GM21390 (cell line): ENCODE measurements around the gene R3HDM2.
"Not testable (repeated sequence)": the region's sequence is repeated elsewhere in the genome, so short reads cannot be mapped to it uniquely, and the experiment has no call there.

ENCODE experiments used
- ATAC-seq: cut with Tn5 transposase; IDR thresholded peaks from one replicate; pipeline ENCODE4 v1.9.1; 2021; ENCODE audit not compliant: unreplicated experiment

Gene R3HDM2

GRCh38 chr12:57384478-57384877 lies 46.4 kb downstream of the R3HDM2 start:
- no peak for ATAC-seq

GRCh38 chr12:57381693-57382220 lies 49.1 kb downstream of the R3HDM2 start:
- ATAC-seq = no peak

- ATAC-seq = no peak
Observed at GRCh38 chr12:57380300-57380699, 50.5 kb downstream of the R3HDM2 start.

- no peak for ATAC-seq
Observed at GRCh38 chr12:57377103-57377840, 53.6 kb downstream of the R3HDM2 start.

GRCh38 chr12:57372233-57372632 lies 58.6 kb downstream of the R3HDM2 start:
- no peak for ATAC-seq

- no peak for ATAC-seq
Observed at GRCh38 chr12:57370696-57371095, 60.1 kb downstream of the R3HDM2 start.

- no peak for ATAC-seq
Observed at GRCh38 chr12:57370072-57370471, 60.8 kb downstream of the R3HDM2 start.

GRCh38 chr12:57369202-57369601 lies 61.6 kb downstream of the R3HDM2 start:
- no peak for ATAC-seq

GRCh38 chr12:57368349-57369095 lies 62.3 kb downstream of the R3HDM2 start:
- ATAC-seq = no peak

- ATAC-seq = no peak
Observed at GRCh38 chr12:57367121-57367520, 63.7 kb downstream of the R3HDM2 start.

GRCh38 chr12:57366315-57366714 lies 64.5 kb downstream of the R3HDM2 start:
- no peak for ATAC-seq

- not testable (repeated sequence) for ATAC-seq
Observed at GRCh38 chr12:57364156-57364555, 66.7 kb downstream of the R3HDM2 start.

- ATAC-seq = no peak
Observed at GRCh38 chr12:57360468-57360867, 70.4 kb downstream of the R3HDM2 start.

GRCh38 chr12:57358646-57359045 lies 72.2 kb downstream of the R3HDM2 start:
- ATAC-seq = no peak

GRCh38 chr12:57355734-57356133 lies 75.1 kb downstream of the R3HDM2 start:
- ATAC-seq = no peak

GRCh38 chr12:57352166-57352565 lies 78.7 kb downstream of the R3HDM2 start:
- no peak for ATAC-seq

GRCh38 chr12:57347284-57347683 lies 83.6 kb downstream of the R3HDM2 start:
- ATAC-seq = no peak

GRCh38 chr12:57343703-57344378 lies 87.0 kb downstream of the R3HDM2 start:
- no peak for ATAC-seq

- ATAC-seq = no peak
Observed at GRCh38 chr12:57342207-57342691, 88.6 kb downstream of the R3HDM2 start.

- ATAC-seq = no peak
Observed at GRCh38 chr12:57341275-57341990, 89.4 kb downstream of the R3HDM2 start.

GRCh38 chr12:57340104-57340503 lies 90.7 kb downstream of the R3HDM2 start:
- no peak for ATAC-seq
